Measurements from ENCODE around the gene SPP1. TPM values are rescaled to one million over a fixed set of nuclear protein-coding genes. Genes with fewer than 3 reads are reported as not detected.

The SPP1 gene
- polyA plus RNA-seq, 1 of the 3 experiments (the other 2 are of a cell fraction) = 0.82 TPM

DNA sequence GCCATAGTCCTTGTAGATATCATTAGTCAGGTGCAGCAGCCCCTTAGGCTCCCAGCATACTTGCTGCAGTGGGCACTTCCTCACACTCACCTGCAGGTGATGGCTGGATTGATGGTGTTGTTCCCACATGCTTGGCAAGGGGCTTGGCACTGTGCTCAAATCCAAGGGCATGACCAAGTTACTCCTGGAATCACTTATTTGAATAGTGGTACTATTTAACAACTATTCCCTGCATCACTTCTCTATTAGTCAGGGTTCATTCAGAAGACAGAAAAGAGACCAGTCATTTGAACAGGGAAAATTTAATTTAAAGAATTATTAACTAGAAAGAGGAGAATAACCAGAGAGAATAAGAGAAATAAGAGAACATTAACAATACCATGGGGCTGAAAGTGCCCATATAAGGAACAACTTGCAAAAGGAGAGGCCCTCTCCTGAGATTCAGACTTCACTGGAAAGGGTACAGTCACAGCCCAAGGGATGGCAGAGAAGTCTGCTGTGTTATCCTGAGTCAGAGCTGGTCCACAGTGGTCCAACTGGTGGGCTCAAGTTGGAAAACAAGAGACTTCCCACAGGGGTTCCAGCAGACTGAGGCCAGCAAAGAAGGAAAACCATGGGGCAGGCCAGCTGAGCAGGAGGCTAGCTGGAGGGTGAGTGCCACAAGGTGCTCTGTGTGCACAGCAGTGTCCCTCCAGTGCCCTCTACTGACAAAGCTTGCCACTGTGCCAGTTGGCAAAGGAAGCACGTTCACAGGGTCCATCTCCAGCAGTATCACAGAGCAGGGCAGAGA, 9.8 kb downstream of the SPP1 start:
- POLR2A ChIA-PET = no interaction called here
- Histone ChIP-seq H3K27ac (ENCODE audit: low read depth in 2 of 2, low read length in 1 of 2) (no peak overlapping the region), H3K9me3 (no peaks in the 10 kb centered on the region), H4K20me1 (ENCODE audit: insufficient read depth) (no peaks in the 10 kb centered on the region), H3K4me3 (ENCODE audit: low read depth in 2 of 2, low read length in 1 of 2) (no peak overlapping the region), H3K4me2 (no peak overlapping the region), H3K27me3 (ENCODE audit: insufficient read depth) (no peaks in the 10 kb centered on the region), H3F3A (replicated peaks; ENCODE audit: insufficient read depth) (no peaks in the 10 kb centered on the region), H3K9me2 (no peaks in the 10 kb centered on the region), H3K9ac (no peak overlapping the region), H2AFZ (ENCODE audit: low read depth) (no peak overlapping the region), H3K36me3 (replicated peaks in 1 of 2; ENCODE audit: control insufficient read depth in 1 of 2, insufficient read depth in 2 of 2, low read length in 1 of 2) (no peaks in the 10 kb centered on the region), H3K4me1 (ENCODE audit: control insufficient read depth in 1 of 2, insufficient read depth in 2 of 2, low read depth in 1 of 2, low read length in 1 of 2) (no peaks in the 10 kb centered on the region), H3K79me2 (ENCODE audit: insufficient read depth) (no peaks in the 10 kb centered on the region)
- peak; percentile 67 for DNase-seq
- TF ChIP-seq EP300 (IDR thresholded peaks at IDR 0.05; ENCODE audit: borderline replicate concordance in 1 of 2, low read depth in 1 of 2, low read length in 1 of 2) (no peak), CTCF (IDR thresholded peaks at IDR 0.05) (peak; percentile 64), ZBTB33 (IDR thresholded peaks at IDR 0.05; ENCODE audit: borderline replicate concordance, low read depth) (no peak), RAD21 (IDR thresholded peaks at IDR 0.05; ENCODE audit: low read length) (peak; percentile 81), SMC3 (IDR thresholded peaks at IDR 0.05; ENCODE audit: low read depth, low read length) (peak; percentile 65)
- 13% methylated on average over 1 of the region's 1 CpG for WGBS (ENCODE audit: low lambda C conversion rate)
- CTCF ChIA-PET = interaction anchor here (0.6 to 4.3 kb wide), 33 partner anchors 10 to 974 kb away, joined by 3 to 73 read pairs (median 4); partner anchors contain the start of gene SPP1

- Histone ChIP-seq H3K9me3 (no peaks in the 10 kb centered on the region), H3F3A (replicated peaks; ENCODE audit: insufficient read depth) (no peaks in the 10 kb centered on the region), H4K20me1 (ENCODE audit: insufficient read depth) (no peaks in the 10 kb centered on the region), H3K79me2 (ENCODE audit: insufficient read depth) (no peaks in the 10 kb centered on the region), H3K27me3 (ENCODE audit: insufficient read depth) (no peaks in the 10 kb centered on the region), H3K4me1 (ENCODE audit: control insufficient read depth in 1 of 2, insufficient read depth in 2 of 2, low read depth in 1 of 2, low read length in 1 of 2) (no peaks in the 10 kb centered on the region), H3K9me2 (no peaks in the 10 kb centered on the region), H3K36me3 (replicated peaks in 1 of 2; ENCODE audit: control insufficient read depth in 1 of 2, insufficient read depth in 2 of 2, low read length in 1 of 2) (no peaks in the 10 kb centered on the region), H3K27ac (ENCODE audit: low read depth in 2 of 2, low read length in 1 of 2) (no peak overlapping the region), H3K4me3 (ENCODE audit: low read depth in 2 of 2, low read length in 1 of 2) (no peak overlapping the region), H3K4me2 (no peak overlapping the region), H2AFZ (ENCODE audit: low read depth) (no peak overlapping the region), H3K9ac (no peak overlapping the region)
- no peak for DNase-seq
- TF ChIP-seq GABPA (IDR thresholded peaks at IDR 0.05; ENCODE audit: low read depth) (no peak), YY1 (IDR thresholded peaks at IDR 0.05; ENCODE audit: low read depth) (no peak), CTCF (IDR thresholded peaks at IDR 0.05) (peak; percentile 11; the same call in 1 of the 2 replicates), FOXJ3 (CRISPR knock-in tag; IDR thresholded peaks at IDR 0.05) (no peak), FOXM1 (IDR thresholded peaks at IDR 0.05; ENCODE audit: low read depth) (no peak)
- ChIA-PET CTCF (interaction anchor here (0.7 to 4.3 kb wide), 28 partner anchors 10 to 470 kb away, joined by 3 to 73 read pairs (median 4); partner anchors contain the start of gene SPP1), POLR2A (interaction anchor here (0.6 kb wide), 1 partner anchor 440 kb away, joined by 3 read pairs; no protein-coding TSS in a partner anchor)
- WGBS (ENCODE audit: low lambda C conversion rate) = 56% methylated on average over 4 of the region's 4 CpGs
Measured at GRCh38 chr4:87985887-87986200, 10.3 kb downstream of the SPP1 start.

All from SK-N-SH (cell line).